Panc1 (cell line): ENCODE data around the gene TBC1D9B. TPM values are rescaled to one million over a fixed set of nuclear protein-coding genes. Genes with fewer than 3 reads are reported as not detected.

Experiments used
- ATAC-seq: fragments of 200-7000 bp; cut with Tn5 transposase; 2 replicates; pipeline ENCODE4 v1.9.1; 2020; ENCODE audit warnings: mild to moderate bottlenecking, moderate library complexity
- BruUV-seq: library from RNA; stranded (reverse); fragments of 400-500 nt; replicated peaks from 2 replicates; lab custom pipeline; 2021; lab: Mats Ljungman, UMichigan
- CTCF ChIA-PET: fragments of 300-600 bp; sonication (Branson Sonifier 250); formaldehyde crosslinking; loops from one replicate; lab custom pipeline; 2022; ENCODE audit warnings: antibody characterized with exemption; lab: Charles Lee
- POLR2A ChIA-PET: fragments of 300-600 bp; sonication (Branson Sonifier 250); formaldehyde crosslinking; loops from one replicate; lab custom pipeline; 2022; ENCODE audit warnings: antibody characterized with exemption; lab: Charles Lee
- DNase-seq: peaks from one replicate; pipeline ENCODE4 v3.0.0-alpha.2; 2010; ENCODE audit warnings: low read depth, low spot score
- H3K27ac ChIP-seq: 2 replicates; pipeline ENCODE4 v1.5.1; 2011; ENCODE audit warnings: mild to moderate bottlenecking, low read length, inconsistent platforms
- H3K27me3 ChIP-seq: fragments of 200-500 bp; sonication (Bioruptor generic); 2 replicates; pipeline ENCODE4 v1.6.0; 2014; ENCODE audit warnings: low read length, inconsistent platforms; ENCODE audit not compliant: control insufficient read depth, insufficient read depth
- H3K36me3 ChIP-seq: fragments of 200-500 bp; sonication (Bioruptor generic); 2 replicates; pipeline ENCODE4 v1.5.1; 2014; ENCODE audit warnings: inconsistent platforms, mild to moderate bottlenecking, low read length, moderate library complexity; ENCODE audit not compliant: control insufficient read depth, insufficient read depth
- H3K4me1 ChIP-seq: 2 replicates; pipeline ENCODE4 v1.5.1; 2011; ENCODE audit warnings: inconsistent platforms, mild to moderate bottlenecking, low read length, moderate library complexity; ENCODE audit not compliant: control insufficient read depth, insufficient read depth
- H3K4me3 ChIP-seq, 2 experiments: 2 replicates each; pipeline ENCODE4 v1.5.1; 2011 to 2012; ENCODE audit warnings: low read depth in 2 of 2, low read length in 2 of 2, mild to moderate bottlenecking in 2 of 2, inconsistent platforms in 1 of 2, moderate library complexity in 1 of 2
- H3K9me3 ChIP-seq: fragments of 200-500 bp; sonication (Bioruptor generic); 2 replicates; pipeline ENCODE4 v1.5.1; 2014; ENCODE audit warnings: low read depth, mild to moderate bottlenecking, inconsistent platforms, low read length, moderate library complexity; ENCODE audit not compliant: control insufficient read depth, insufficient read depth
- POLR2AphosphoS5 ChIP-seq: IDR thresholded peaks from 2 replicates; pipeline ENCODE4 v1.6.1; 2012; ENCODE audit warnings: mild to moderate bottlenecking, low read depth, low read length, moderate library complexity
- SIN3A ChIP-seq: IDR thresholded peaks from 2 replicates; pipeline ENCODE4 v1.6.1; 2012; ENCODE audit warnings: low read depth, mild to moderate bottlenecking, low read length, moderate library complexity, borderline replicate concordance; ENCODE audit not compliant: insufficient read depth
- TCF7L2 ChIP-seq: IDR thresholded peaks from 2 replicates; pipeline ENCODE4 v1.6.1; 2011; ENCODE audit warnings: mild to moderate bottlenecking, low read depth, low read length, inconsistent platforms
- in situ Hi-C: cut with HindIII; loops from 2 replicates; pipeline ENCODE4 v1.10.0; 2016; ENCODE audit warnings: low sequenced_read_pairs, low pct_unique_long_range_greater_than_20kb
- intact Hi-C: fragments of 100-400 bp; cut with micrococcal nuclease; formaldehyde crosslinking; loops from one replicate; pipeline ENCODE4 v1.10.0; 2022; ENCODE audit not compliant: unreplicated experiment
- total RNA-seq: library from RNA; stranded (reverse); gene quantifications from one replicate; pipeline ENCODE4 v1.2.1, GENCODE V29; 2021; ENCODE audit not compliant: unreplicated experiment
- TF ChIP-seq, protein P1 (sequence below): fragments of 450-650 bp; IDR thresholded peaks from 2 replicates; pipeline ENCODE4 v1.5.1; 2017; ENCODE audit warnings: mild to moderate bottlenecking
- TF ChIP-seq, protein P2 (sequence below), 2 experiments: IDR thresholded peaks; 2 replicates each; pipeline ENCODE4 v1.6.1; 2011 to 2012; ENCODE audit warnings: low read depth in 2 of 2, control low read depth in 1 of 2, low read length in 1 of 2, mild to moderate bottlenecking in 1 of 2, moderate library complexity in 1 of 2; ENCODE audit not compliant: insufficient read depth in 1 of 2

The TBC1D9B gene
- total RNA-seq, 1 experiment from 2014 or later = 131 TPM

- ChIA-PET CTCF (no interaction called here), POLR2A (no interaction called here)
- in situ Hi-C loops = no loop called here
- H3K27me3 ChIP-seq = no peaks in the 10 kb centered on the region
- intact Hi-C loops = no loop called here
- TF ChIP-seq, protein P1, sequence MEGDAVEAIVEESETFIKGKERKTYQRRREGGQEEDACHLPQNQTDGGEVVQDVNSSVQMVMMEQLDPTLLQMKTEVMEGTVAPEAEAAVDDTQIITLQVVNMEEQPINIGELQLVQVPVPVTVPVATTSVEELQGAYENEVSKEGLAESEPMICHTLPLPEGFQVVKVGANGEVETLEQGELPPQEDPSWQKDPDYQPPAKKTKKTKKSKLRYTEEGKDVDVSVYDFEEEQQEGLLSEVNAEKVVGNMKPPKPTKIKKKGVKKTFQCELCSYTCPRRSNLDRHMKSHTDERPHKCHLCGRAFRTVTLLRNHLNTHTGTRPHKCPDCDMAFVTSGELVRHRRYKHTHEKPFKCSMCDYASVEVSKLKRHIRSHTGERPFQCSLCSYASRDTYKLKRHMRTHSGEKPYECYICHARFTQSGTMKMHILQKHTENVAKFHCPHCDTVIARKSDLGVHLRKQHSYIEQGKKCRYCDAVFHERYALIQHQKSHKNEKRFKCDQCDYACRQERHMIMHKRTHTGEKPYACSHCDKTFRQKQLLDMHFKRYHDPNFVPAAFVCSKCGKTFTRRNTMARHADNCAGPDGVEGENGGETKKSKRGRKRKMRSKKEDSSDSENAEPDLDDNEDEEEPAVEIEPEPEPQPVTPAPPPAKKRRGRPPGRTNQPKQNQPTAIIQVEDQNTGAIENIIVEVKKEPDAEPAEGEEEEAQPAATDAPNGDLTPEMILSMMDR = no peak
- TF ChIP-seq TCF7L2 (no peak), SIN3A (no peak), POLR2AphosphoS5 (no peak)
- TF ChIP-seq, protein P2, sequence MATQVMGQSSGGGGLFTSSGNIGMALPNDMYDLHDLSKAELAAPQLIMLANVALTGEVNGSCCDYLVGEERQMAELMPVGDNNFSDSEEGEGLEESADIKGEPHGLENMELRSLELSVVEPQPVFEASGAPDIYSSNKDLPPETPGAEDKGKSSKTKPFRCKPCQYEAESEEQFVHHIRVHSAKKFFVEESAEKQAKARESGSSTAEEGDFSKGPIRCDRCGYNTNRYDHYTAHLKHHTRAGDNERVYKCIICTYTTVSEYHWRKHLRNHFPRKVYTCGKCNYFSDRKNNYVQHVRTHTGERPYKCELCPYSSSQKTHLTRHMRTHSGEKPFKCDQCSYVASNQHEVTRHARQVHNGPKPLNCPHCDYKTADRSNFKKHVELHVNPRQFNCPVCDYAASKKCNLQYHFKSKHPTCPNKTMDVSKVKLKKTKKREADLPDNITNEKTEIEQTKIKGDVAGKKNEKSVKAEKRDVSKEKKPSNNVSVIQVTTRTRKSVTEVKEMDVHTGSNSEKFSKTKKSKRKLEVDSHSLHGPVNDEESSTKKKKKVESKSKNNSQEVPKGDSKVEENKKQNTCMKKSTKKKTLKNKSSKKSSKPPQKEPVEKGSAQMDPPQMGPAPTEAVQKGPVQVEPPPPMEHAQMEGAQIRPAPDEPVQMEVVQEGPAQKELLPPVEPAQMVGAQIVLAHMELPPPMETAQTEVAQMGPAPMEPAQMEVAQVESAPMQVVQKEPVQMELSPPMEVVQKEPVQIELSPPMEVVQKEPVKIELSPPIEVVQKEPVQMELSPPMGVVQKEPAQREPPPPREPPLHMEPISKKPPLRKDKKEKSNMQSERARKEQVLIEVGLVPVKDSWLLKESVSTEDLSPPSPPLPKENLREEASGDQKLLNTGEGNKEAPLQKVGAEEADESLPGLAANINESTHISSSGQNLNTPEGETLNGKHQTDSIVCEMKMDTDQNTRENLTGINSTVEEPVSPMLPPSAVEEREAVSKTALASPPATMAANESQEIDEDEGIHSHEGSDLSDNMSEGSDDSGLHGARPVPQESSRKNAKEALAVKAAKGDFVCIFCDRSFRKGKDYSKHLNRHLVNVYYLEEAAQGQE (IDR thresholded peaks at IDR 0.05; ENCODE audit: insufficient read depth in 1 of 2, low read depth in 2 of 2, low read length in 1 of 2) = no peak
- ATAC-seq (no peak), DNase-seq (no peak)
- H3K9me3 ChIP-seq = no peaks in the 10 kb centered on the region
- no peak overlapping the region for H3K4me3 ChIP-seq
- peaks cover 11% of the 10 kb centered on the region; the same call in 1 of the 2 replicates for H3K36me3 ChIP-seq
- H3K27ac ChIP-seq = no peak overlapping the region
- BruUV-seq = no TSS peak
- no peaks in the 10 kb centered on the region for H3K4me1 ChIP-seq
Measured at GRCh38 chr5:179874536-179875292, 33.0 kb downstream of the TBC1D9B start.

DNA sequence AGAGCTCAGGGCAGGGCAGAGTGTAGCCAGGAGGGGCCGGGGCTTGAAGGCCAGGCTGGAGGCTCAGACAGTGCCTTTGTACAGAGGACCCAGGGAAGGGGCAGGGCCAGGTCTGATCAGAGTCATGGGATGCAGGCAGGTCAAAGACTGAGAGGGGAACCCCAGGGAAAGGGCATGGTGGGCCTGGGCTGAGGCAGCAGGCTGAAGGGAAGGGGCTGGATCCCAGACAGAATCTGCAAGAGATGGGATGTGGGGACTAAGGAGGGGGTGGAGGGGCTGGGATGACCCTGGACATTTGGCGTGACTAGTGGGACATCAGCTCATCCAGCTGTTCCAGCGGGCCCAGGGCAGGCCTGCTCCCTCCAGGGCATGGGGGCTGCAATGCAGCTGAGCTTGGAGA, 33.6 kb downstream of the TBC1D9B start:
- BruUV-seq = no TSS peak
- in situ Hi-C loops = no loop called here
- CTCF ChIA-PET = no interaction called here
- Histone ChIP-seq H3K27me3 (no peaks in the 10 kb centered on the region), H3K9me3 (no peaks in the 10 kb centered on the region), H3K36me3 (peaks cover 11% of the 10 kb centered on the region; the same call in 1 of the 2 replicates), H3K4me1 (no peaks in the 10 kb centered on the region), H3K4me3 (no peak overlapping the region), H3K27ac (no peak overlapping the region)
- POLR2A ChIA-PET = no interaction called here
- ATAC-seq (no peak), DNase-seq (no peak)
- TF ChIP-seq, protein P2 (IDR thresholded peaks at IDR 0.05; ENCODE audit: insufficient read depth in 1 of 2, low read depth in 2 of 2, low read length in 1 of 2) = no peak
- TF ChIP-seq SIN3A (no peak), POLR2AphosphoS5 (no peak), TCF7L2 (no peak)
- TF ChIP-seq, protein P1 = no peak
- intact Hi-C loops = no loop called here
